Regular cardiac myocyte (primary cell): Measurements from ENCODE around the gene ANKRD9. TPM values are rescaled to one million over a fixed set of nuclear protein-coding genes. Genes with fewer than 3 reads are reported as not detected.

Experiments
- total RNA-seq: library from RNA; depleted of rRNA; stranded (reverse); fragments of >200 nt; gene quantifications from 2 replicates; pipeline ENCODE4 v1.2.3, GENCODE V29; 2014

The ANKRD9 gene, protein sequence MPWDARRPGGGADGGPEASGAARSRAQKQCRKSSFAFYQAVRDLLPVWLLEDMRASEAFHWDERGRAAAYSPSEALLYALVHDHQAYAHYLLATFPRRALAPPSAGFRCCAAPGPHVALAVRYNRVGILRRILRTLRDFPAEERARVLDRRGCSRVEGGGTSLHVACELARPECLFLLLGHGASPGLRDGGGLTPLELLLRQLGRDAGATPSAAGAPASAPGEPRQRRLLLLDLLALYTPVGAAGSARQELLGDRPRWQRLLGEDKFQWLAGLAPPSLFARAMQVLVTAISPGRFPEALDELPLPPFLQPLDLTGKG
- total RNA-seq = 22.6 and 29.1 TPM in 2 replicates

DNA sequence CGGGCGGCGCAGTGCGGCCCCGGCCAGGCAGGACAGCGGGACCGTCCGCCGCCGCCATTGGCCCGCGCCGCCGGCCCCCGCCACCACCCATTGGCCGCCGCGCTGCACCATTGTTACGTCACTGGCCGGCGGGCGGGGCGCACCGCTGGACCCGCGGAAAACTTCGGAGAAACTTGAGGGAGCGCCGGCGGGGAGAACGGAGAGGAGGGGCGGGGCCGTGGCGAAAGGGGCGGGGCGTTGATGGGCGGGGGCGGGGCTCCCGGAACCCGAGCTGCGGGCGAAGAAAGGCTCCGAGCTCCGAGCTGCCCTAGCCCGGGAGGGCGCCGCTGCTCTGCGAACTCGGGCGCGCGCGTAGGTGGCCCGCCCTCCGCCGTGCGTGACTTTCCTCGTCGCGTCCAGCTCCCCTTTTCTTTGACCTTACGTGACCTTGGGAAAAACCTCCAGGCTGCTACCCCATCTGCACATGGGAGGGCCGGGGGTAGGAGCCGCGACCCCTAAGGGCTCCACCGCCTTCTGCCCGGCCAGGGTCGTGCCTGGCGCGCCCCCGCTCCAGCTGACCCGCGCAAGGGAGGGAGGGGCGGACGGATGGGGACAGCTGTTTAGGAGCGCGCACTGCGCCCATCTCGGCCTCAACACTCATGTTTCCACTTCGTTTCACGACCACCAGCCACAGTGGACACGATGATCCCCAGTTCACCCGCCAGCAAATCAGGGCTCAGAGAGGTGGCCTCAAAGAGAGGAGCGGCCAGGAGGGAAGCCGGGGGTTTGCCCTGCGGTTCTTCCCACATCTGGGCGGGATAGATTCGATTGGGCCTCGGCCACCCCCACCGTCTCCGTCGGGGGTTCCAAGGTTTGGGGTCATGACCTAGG lies at the start of gene ANKRD9:
Gene ANKRD9, minus strand, starts transcription at position 31 of the 870 bp plus-strand sequence. CDS start 1,887 bp downstream, outside the sequence.

Other genes starting within 250 kb of the ANKRD9 start
- 15.2 and 19.7 TPM in 2 replicates for gene MOK, start 204.6 kb downstream of the ANKRD9 start, total RNA-seq
- 7.3 and 9.4 TPM in 2 replicates for gene ZNF839, start 190.0 kb downstream of the ANKRD9 start, total RNA-seq
- gene CINP, start 146.9 kb downstream of the ANKRD9 start, total RNA-seq = 36.4 and 57.3 TPM in 2 replicates
- 9.0 and 16.5 TPM in 2 replicates for gene TECPR2, start 146.8 kb downstream of the ANKRD9 start, total RNA-seq
- 7.9 and 10.4 TPM in 2 replicates for gene RCOR1, start 82.9 kb upstream of the ANKRD9 start, total RNA-seq